ENCODE data around the gene DUOXA1. TPM values are rescaled to one million over a fixed set of nuclear protein-coding genes. Genes with fewer than 3 reads are reported as not detected.

The DUOXA1 gene
- total and polyA plus RNA-seq, 2 of the 4 experiments (the other 2 are of a cell fraction), result 0.02 TPM; not detected in 1

- Histone ChIP-seq H3K14ac (replicated peaks; ENCODE audit: low read depth, low read length) (no peak overlapping the region), H4K5ac (ENCODE audit: low read depth, low read length) (no peak overlapping the region), H3K79me1 (ENCODE audit: low read depth in 1 of 2, low read length in 2 of 2) (no peaks in the 10 kb centered on the region), H2BK20ac (ENCODE audit: low read depth, low read length) (no peak overlapping the region), H3K56ac (ENCODE audit: extremely low read depth, insufficient read depth, low read length) (no peak overlapping the region), H2BK15ac (ENCODE audit: low read depth, low read length) (no peak overlapping the region), H3K9me3 (ENCODE audit: control insufficient read depth, insufficient read depth, low read length) (peaks cover 3% of the 10 kb centered on the region; the same call in 1 of the 2 replicates), H3K18ac (ENCODE audit: low read depth, low read length) (no peak overlapping the region), H3K4me1 (ENCODE audit: control insufficient read depth, insufficient read depth, low read length) (no peaks in the 10 kb centered on the region; the same call in 1 of the 2 replicates), H3K9me1 (ENCODE audit: insufficient read depth, low read length) (no peaks in the 10 kb centered on the region), H4K20me1 (ENCODE audit: insufficient read depth, low read length) (no peaks in the 10 kb centered on the region), H3K23ac (ENCODE audit: low read depth, low read length) (no peak overlapping the region), H3K4me3 (ENCODE audit: insufficient read depth, low read depth, low read length) (no peak overlapping the region), H3K36me3 (ENCODE audit: control insufficient read depth, insufficient read depth, low read length) (no peaks in the 10 kb centered on the region), H3K9ac (ENCODE audit: low read depth, low read length) (no peak overlapping the region), H2BK120ac (ENCODE audit: low read depth, low read length) (no peak overlapping the region), H4K91ac (ENCODE audit: insufficient read depth, low read depth, low read length) (no peak overlapping the region), H2BK5ac (ENCODE audit: low read depth, low read length, poor library complexity, severe bottlenecking) (no peak overlapping the region), H3K27me3 (ENCODE audit: control insufficient read depth, insufficient read depth, low read length) (peaks cover 85% of the 10 kb centered on the region), H2AFZ (replicated peaks; ENCODE audit: low read length, poor library complexity) (no peak overlapping the region), H2AK9ac (replicated peaks; ENCODE audit: low read depth, low read length, poor library complexity) (no peak overlapping the region), H3K4ac (ENCODE audit: low read depth, low read length) (no peak overlapping the region), H3K4me2 (ENCODE audit: low read depth, low read length) (no peak overlapping the region), H4K8ac (ENCODE audit: low read depth in 2 of 2, low read length in 2 of 2) (no peak overlapping the region), H2AK5ac (ENCODE audit: low read depth, low read length) (no peak overlapping the region), H3K27ac (ENCODE audit: insufficient read depth, low read length) (no peak overlapping the region)
- no peak for DNase-seq
- dilution Hi-C loops (cut with HindIII; ENCODE audit: low sequenced_read_pairs, unreplicated experiment) (no loop called here), in situ Hi-C loops (cut with MboI; ENCODE audit: low sequenced_read_pairs) (no loop called here), intact Hi-C loops (cut with micrococcal nuclease) (no loop called here)
- CTCF ChIA-PET, result interaction anchor here (1.9 kb wide), 1 partner anchor 15 kb away, joined by 11 read pairs; no protein-coding TSS in a partner anchor
- ATAC-seq (ENCODE audit: low read depth), result no peak
- BruUV-seq (replicated peaks), result no TSS peak
- POLR2A ChIA-PET (ENCODE audit: unreplicated experiment), result no interaction called here
- WGBS, 2 experiments (ENCODE audit: extremely low coverage in 2 of 2, insufficient read length in 1 of 2), result 0% methylated on average over 1 of the region's 5 CpGs; no CpG with 5 or more reads in 1 of the 2 experiments
- no peak for TF ChIP-seq RFX5 (IDR thresholded peaks at IDR 0.05; ENCODE audit: low read depth, low read length)
- no peak for TF ChIP-seq NFE2L2 (IDR thresholded peaks at IDR 0.05; ENCODE audit: low read depth, low read length)
- TF ChIP-seq BHLHE40 (IDR thresholded peaks at IDR 0.05; ENCODE audit: low read depth, low read length), result no peak
- TF ChIP-seq POLR2A (IDR thresholded peaks at IDR 0.05; ENCODE audit: low read depth, low read length), result no peak
- no peak for TF ChIP-seq RAD21 (IDR thresholded peaks at IDR 0.05; ENCODE audit: low read length)
- TF ChIP-seq MAFK (IDR thresholded peaks at IDR 0.05; ENCODE audit: low read depth, low read length), result no peak
- TF ChIP-seq CHD1 (IDR thresholded peaks at IDR 0.05; ENCODE audit: low read depth, low read length), result no peak
- no peak for TF ChIP-seq MAZ (IDR thresholded peaks at IDR 0.05; ENCODE audit: borderline replicate concordance, low read depth, low read length)
- TF ChIP-seq CTCF (conservative IDR thresholded peaks at IDR 0.05; ENCODE audit: low read depth, low read length), result no peak
- TF ChIP-seq, protein P1, sequence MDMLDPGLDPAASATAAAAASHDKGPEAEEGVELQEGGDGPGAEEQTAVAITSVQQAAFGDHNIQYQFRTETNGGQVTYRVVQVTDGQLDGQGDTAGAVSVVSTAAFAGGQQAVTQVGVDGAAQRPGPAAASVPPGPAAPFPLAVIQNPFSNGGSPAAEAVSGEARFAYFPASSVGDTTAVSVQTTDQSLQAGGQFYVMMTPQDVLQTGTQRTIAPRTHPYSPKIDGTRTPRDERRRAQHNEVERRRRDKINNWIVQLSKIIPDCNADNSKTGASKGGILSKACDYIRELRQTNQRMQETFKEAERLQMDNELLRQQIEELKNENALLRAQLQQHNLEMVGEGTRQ (IDR thresholded peaks at IDR 0.05; ENCODE audit: low read depth, low read length), result no peak
- TF ChIP-seq RCOR1 (IDR thresholded peaks at IDR 0.05; ENCODE audit: insufficient replicate concordance, low read length), result no peak
- no peak for TF ChIP-seq SMC3 (IDR thresholded peaks at IDR 0.05; ENCODE audit: low read depth, low read length)
- TF ChIP-seq MXI1 (IDR thresholded peaks at IDR 0.05; ENCODE audit: borderline replicate concordance, low read depth, low read length), result no peak
- TF ChIP-seq CEBPB (IDR thresholded peaks at IDR 0.05; ENCODE audit: low read depth, low read length), result no peak
- no peak for TF ChIP-seq FOS (IDR thresholded peaks at IDR 0.05; ENCODE audit: low read depth, low read length)
- TF ChIP-seq, protein P2, sequence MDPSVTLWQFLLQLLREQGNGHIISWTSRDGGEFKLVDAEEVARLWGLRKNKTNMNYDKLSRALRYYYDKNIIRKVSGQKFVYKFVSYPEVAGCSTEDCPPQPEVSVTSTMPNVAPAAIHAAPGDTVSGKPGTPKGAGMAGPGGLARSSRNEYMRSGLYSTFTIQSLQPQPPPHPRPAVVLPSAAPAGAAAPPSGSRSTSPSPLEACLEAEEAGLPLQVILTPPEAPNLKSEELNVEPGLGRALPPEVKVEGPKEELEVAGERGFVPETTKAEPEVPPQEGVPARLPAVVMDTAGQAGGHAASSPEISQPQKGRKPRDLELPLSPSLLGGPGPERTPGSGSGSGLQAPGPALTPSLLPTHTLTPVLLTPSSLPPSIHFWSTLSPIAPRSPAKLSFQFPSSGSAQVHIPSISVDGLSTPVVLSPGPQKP (IDR thresholded peaks at IDR 0.05; ENCODE audit: borderline replicate concordance, low read depth, low read length), result no peak
Observed at GRCh38 chr15:45133561-45133920, 3.9 kb upstream of the DUOXA1 start.

Data from IMR-90 (cell line).